ENCODE data around the gene EDN1.
"Not testable (repeated sequence)": the region's sequence is repeated elsewhere in the genome, so short reads cannot be mapped to it uniquely, and the experiment has no call there.

Gene EDN1

DNA sequence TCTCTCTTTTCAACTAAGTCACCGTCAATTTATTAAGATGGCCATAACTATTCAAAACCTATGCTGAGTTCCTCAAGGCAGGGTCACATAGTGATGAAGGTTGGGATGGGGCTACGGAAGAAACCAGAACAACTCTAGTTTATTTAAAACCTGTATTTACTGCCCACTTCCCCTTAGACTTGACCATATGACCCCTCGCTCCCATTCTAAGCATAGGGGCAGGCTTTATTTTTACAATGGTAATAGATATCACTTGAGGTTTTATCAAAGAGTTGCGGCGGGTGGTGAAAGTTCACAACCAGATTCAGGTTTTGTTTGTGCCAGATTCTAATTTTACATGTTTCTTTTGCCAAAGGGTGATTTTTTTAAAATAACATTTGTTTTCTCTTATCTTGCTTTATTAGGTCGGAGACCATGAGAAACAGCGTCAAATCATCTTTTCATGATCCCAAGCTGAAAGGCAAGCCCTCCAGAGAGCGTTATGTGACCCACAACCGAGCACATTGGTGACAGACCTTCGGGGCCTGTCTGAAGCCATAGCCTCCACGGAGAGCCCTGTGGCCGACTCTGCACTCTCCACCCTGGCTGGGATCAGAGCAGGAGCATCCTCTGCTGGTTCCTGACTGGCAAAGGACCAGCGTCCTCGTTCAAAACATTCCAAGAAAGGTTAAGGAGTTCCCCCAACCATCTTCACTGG lies 5.5 kb downstream of the EDN1 start:
- no peak for DNase-seq

DNA sequence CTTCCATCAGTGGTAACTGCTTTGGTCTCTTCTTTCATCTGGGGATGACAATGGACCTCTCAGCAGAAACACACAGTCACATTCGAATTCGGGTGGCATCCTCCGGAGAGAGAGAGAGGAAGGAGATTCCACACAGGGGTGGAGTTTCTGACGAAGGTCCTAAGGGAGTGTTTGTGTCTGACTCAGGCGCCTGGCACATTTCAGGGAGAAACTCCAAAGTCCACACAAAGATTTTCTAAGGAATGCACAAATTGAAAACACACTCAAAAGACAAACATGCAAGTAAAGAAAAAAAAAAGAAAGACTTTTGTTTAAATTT lies 6.1 kb downstream of the EDN1 start:
- DNase-seq = peak; percentile 89

DNA sequence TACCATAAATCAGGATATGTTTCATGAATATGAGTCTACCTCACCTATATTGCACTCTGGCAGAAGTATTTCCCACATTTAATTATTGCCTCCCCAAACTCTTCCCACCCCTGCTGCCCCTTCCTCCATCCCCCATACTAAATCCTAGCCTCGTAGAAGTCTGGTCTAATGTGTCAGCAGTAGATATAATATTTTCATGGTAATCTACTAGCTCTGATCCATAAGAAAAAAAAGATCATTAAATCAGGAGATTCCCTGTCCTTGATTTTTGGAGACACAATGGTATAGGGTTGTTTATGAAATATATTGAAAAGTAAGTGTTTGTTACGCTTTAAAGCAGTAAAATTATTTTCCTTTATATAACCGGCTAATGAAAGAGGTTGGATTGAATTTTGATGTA lies 6.4 kb downstream of the EDN1 start:
- DNase-seq = no peak

DNA sequence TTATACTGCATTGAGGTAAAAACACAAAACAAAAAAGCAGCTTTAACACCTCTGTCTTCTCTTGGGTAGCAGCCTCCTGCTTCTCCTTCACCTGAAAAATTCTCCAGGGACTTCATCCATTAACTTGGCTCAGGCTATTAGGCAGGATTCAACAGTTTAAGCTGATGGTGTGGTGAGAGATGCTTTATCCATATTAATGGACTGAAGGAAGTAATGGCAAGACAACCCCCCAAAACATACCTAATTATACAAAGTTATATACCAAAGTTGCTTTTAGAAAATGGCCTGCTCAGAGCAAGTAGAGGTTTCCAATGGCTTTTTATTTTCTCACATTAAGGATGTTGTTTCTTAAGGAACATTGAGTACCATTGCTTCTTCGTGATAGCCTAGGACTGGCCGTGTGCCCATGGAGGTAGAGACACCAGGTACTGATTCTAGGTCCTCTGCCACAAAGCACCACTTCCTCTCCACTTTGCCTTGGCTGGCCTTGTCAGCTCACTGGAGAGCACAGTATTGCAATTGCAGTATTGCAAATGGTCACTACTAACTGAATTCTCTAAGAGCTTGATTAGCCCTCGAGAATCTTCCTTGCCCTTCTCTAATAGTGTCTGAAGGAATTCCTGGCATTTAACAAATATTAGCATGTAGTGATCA lies 7.3 kb downstream of the EDN1 start:
- DNase-seq = no peak

DNA sequence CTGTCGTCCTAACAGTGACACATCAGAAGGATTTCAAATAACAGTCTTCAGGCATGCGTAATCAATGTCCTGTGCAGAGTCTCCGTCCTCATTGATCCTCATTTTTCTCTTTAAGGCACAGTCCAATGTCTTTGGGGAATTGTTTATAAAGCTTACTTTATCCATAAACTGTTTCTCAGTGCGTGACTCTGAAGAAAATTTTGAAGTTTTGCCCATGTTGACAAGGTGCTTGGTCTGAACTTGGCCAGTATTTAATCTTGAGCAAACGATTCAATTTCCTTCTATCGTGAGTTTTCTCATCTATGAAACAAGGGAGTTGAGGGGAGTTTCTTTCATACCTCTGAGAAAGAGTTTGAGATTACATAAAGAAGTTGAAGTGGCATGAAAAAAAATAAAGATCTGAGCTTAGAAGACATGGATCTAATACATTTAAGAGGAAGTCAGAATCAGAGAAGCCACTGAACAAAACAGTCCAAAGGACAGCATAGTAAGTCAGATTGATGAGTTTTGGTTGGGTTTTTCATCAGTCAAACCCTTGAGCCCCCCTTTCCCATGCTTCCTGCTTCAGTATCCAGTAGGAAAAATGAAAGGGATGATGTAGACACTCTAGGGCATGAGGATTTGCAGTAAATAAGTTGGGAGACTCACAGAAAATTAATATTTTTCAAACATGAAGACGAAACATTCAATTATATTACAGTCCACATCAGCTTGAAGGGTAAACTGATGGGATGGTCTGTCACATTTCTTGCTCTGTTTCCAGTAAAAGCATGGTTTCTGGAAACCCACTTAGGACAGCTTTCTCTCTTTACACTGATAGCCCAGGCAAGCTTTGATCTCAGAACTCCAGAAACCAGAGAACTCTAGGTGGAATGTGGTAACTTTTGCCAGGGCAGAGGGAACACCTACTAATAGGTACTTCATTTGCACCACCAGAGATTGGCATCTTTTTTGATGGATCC lies 8.1 kb downstream of the EDN1 start:
- DNase-seq = no peak

DNA sequence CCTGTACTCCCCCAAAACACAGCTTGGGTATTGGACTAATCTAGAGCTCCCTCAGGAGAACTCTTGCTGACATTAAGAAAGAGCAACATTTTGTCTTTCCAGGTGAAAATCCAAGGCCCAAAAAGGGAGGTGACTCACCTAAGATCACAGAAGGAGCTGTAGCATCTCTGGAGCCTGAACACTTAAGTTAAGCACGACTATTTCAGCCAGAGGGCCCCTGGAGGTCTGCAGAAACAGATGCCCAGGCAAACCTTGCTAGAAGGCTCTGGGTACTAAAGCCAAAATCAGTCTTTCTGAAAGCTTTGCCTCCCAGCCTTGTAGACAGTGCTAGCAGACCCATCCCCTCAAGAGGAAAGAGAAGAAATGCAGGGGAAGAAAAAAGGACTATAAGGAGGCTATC lies 8.8 kb downstream of the EDN1 start:
- DNase-seq = no peak

DNA sequence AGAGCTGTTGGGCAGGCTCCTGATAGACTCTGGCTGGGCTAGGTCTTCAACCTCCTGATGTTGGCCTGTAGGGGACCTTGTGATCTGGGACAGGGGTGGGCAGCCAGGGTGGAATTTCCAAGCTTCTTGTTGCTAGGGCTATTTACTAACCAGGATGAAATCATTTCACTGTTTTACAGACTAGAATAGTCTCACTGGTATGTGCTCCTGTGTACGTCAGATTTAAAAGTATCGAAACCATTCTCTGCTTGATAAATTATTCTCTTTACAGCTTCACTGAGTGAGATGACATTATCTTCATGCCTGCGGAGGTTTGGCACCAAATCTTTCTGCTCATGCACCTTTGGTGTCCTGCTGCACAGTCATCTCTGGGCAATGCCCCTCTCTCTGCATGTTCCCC lies 10.9 kb downstream of the EDN1 start:
- DNase-seq = no peak

DNA sequence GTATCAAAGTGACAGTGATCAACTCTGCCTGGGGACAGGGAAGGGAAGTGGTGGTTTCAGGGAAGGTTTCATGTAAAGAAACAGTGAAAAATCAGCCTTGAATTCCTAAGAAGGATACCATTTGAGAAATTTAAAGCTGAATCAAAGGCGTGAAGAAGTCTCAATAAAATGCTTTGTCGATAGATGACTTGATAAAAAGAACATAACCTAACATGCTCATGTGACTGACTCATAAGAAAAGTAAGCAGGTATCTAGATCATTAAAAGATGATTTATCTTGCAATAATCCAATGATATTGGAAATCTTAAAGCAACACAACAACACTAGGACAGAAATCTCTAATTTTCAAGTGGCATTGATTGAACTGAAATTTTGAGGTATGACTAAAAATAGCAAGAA lies 14.3 kb downstream of the EDN1 start:
- DNase-seq = no peak

DNA sequence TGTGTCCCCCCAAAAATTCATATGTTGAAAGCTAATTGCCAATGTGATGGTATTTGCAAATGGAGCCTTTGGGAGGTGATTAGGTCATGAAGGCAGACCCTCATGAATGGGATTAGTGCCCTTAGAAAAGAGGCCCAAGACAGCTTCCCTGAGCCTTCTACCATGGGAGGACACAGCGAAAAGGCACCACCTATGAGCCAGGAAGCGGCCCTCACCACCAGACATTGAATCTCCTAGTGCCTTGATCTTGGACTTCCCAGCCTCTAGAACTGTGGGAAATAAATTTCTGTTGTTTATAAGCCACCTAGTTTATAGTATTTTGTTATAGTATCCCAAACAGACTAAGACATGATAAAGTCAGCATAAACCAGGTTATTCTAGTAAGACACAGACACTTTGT lies 18.9 kb downstream of the EDN1 start:
- DNase-seq = no peak

DNA sequence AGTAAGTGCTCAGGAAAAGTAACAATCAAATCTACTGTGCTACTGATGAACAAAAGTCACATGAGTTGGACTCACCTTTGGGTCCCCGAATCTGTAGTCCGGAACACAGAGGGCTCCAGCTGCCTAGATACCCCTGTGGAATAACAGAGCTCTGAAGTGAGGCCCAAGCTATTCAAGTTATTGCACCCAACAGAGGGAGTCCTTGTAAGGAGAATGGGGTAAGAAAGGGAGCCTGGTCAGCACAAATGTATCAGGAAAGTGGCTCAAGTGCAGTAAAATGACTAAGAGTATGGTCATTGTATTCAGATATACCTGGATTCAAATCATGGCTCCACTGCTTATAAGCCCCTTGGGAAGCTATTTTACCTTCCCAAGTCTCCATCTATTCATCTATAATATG lies 20.9 kb downstream of the EDN1 start:
- DNase-seq = no peak

DNA sequence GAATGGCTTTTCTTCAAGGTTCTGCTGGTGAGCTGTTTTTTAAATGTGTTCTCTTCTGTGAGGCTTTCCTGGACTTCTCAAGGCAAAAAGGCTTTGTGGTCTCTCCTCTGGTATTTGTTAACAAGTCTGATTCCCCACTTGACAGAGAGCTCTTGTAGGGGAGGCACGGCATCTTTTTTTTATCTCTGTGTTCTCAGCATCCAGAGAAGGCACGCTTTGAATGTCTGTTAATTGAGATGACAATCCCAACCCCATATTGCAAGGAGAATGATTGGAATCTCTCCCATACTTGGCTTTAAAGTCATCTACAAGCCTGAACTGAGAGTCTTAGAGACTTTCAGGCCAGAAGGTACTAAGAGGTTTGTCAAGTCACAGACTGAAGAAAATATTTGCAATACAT lies 22.6 kb downstream of the EDN1 start:
- peak; percentile 86 for DNase-seq

DNA sequence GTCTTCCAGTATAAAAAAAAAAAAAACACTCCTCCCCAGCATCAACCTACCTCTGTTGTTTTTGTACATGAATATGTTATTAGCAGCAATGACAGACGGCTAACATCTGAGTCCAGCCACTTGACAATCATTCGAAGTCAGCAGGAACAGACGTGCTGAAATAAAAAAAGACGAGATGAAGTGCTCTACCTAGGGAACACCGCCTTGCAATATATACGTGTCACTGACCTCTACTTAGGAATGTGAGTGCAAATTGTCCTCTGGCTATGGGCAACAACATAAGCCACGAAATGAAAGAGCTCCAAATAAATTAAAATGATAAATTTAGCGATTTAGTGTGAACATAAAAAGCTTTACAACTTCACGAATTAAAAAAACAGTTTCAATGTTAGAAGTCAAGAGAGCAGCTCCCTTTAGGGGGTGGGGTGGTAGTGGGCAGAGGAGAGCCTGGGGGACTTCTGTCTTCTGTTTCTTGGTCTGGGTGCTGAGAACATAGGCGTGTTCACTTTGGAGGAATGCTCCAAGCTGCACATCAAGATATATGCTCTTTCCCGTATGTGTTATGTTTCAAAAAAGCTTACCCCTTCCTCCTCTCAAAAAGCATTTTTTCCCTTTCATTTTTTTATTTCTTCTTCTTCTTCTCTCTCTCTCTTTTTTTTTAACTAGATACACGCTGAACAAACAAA lies 23.3 kb downstream of the EDN1 start:
- DNase-seq = no peak

DNA sequence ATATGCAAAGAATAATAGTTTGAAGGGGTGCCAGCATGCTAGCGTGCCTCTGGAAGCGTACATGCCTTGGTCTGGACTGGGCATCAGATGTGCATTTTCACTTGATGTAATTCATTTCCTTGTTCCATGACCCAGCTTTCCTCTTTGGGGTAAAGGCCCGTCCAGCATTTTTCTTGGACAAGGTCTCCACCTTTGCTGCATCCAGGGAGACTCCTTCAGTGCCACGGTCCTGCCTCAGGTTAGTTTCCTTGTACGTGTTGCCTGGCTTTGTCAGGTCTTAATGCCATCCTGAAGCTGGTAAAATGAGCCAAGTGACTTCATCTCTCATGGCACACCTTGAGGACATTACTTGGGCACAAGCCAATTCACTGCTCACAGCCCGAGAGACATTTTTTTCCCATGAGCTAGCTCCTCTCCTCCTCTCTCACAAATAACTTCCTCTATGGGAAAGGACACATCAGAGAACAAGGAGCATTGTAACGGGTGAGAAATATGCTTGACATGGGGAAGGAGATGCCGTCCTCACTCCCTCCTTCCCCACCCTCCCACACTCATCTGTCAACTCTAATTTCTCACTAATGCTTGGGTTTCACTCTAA lies 23.9 kb downstream of the EDN1 start:
- DNase-seq = peak; percentile 56

DNA sequence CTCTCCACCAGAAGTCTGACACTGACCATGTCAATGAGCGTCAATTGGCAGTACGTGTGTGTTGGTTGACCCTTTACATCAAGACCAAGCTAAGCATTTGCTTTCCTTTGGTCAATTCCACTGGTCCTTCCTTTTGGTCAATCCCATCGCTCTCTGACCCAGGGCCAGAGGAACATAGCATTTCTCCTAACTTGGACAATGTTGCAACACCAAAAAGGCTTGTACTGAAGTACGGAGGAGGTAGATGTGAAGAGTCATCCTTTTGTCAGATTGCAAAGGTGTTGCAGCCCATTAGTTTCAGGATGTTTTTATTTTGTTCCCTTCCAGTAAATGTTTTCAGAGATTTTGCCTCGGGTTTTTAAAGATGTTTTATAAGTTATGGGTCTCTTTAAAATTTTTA lies 24.6 kb downstream of the EDN1 start:
- DNase-seq = no peak

DNA sequence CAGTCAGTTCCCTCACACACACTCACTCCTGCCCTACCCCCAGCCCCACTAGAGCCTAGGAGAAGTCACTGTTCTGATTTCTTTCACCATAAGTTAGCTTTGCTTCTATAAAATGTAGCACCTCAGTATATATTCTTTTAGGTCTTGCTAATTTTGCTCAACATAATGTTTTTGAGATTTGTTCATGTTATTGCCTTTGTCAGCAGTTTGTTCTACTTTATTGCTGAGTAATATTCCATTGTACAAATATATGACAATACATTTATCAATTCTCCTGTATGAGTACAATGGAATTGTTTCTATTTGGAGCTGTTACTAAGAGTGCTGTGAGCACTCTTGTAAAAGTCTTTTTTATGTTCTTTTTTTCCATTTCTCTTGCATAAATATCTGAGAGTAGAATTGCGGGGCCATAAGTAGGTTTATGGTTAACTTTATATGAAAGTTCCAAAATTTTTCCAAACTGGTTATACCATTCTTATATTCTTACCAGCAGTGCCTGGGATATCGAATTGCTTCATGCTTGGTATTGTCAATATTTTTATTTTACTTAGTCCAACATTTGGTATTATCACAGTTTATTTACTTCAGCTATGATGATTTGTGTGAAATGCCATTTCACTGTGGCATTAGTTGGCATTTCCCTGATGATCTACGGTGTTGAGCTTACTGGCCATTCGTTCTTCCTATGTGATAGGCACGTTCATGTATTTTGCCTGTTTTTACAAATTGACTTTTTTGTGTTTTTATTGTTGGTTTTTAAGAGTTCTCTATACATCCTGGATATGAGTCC lies 25.3 kb downstream of the EDN1 start:
- DNase-seq = no peak

DNA sequence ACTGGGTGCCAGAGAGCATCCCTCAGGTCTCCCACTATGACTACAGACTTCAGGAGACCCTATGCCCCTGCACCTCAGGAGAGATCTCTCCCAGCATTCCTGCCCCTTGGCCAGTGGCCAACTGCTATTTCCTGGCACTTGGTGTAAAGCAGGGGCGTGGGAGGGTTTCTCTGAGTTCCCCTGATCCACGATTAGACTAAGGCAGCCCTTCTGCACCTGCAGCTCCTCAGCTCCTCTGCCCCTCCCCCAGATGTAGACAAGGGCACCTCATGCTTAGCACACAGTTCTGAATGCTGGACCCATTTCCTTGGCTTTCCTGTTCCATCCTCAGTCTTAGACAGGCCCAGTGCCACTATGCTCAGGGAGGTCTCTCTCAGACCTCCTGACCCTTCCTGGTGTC lies 28.6 kb downstream of the EDN1 start:
- DNase-seq = no peak

DNA sequence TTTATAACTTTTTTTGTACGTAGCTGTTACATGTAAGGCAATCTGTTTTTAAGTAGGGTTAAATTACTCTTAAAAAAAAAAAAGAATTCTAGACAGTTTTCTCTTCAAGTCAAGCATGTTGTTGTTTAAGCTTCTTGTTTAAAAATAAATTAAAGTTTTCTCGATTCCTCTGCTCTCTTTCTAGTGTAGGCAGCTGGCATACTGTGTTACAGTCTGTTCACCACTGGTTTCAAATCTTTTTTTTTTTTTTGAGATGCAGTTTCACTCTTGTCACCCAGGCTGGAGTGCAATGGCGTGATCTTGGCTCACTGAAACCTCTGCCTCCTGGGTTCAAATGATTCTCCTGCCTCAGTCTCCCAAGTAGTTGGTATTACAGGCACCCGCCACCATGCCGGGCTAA lies 29.9 kb downstream of the EDN1 start:
- not testable (repeated sequence) for DNase-seq

DNA sequence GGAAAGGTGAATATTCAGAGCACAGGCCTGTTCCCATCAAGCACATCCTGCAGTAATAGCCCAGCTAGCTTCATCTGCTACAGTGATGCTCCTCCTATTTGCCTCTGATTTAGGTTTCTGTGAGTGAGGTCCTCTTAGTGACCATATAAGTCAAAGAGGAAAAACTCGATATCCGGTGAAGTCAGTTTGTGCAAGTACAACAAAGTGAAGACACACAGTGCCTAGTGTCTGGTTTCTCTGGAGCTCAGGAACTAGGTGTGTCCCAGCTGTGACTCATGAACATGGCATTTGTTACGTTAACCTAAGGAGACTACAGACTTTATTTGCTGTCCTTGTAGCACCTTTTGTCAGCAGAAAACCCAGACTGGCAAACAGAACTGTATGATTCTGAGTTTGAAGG lies 33.9 kb downstream of the EDN1 start:
- DNase-seq = peak; percentile 52

DNA sequence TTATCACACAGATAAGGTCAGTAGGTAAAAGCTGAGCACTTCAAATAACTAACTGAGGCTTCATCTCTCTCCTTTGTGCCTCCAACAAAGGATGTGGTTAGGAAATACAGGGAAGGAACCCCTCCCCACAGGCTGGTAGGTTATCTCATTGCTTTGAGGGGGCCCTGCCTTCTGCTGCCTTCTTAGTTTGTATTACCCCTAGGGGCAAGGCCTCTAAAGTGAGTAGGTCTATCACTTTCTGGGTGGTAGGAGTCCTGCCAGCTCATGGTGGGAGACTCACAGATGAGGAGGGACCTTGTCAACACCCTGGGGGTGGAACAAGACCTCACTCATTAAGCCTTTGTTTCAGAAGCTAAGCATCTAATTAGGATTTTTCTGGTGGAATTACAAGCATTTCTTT lies 34.6 kb downstream of the EDN1 start:
- no peak for DNase-seq

DNA sequence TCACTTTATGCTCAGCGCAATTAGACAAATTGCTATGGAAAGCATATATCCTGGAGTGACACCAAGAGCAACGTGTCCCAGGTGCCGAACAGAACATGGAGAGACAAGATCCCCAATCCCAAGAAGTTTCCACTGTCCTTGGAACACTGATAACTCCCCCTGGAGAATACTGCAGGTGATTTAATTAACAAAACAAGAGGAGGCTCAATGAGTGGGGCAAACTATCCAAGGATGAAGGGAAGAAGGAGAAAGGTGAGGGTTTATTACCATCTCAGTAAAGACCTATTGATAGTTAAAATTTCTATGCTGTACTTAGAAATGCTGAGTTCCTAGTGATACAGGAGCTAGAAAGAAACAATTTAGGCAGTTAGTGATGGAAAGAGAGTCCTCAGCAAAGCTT lies 35.7 kb downstream of the EDN1 start:
- no peak for DNase-seq

DNA sequence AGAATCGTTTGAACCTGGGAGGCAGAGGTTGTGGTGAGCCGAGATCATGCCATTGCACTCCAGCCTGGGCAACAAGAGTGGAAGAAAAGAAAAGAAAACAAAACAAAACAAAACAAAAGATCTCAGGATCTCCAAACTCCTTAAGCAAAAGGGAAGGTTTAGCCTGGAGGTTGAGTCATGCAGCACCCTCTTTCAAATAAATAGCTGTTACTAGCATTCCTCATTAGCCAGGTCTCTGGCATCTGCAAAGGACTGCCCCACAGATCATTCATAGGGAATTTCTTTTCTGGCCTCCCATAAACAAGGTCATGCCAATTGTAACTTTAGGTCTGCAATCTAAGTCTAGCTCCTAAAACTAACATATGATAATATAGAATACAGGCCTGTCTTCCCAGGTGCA lies 37.2 kb downstream of the EDN1 start:
- DNase-seq = peak; percentile 33

DNA sequence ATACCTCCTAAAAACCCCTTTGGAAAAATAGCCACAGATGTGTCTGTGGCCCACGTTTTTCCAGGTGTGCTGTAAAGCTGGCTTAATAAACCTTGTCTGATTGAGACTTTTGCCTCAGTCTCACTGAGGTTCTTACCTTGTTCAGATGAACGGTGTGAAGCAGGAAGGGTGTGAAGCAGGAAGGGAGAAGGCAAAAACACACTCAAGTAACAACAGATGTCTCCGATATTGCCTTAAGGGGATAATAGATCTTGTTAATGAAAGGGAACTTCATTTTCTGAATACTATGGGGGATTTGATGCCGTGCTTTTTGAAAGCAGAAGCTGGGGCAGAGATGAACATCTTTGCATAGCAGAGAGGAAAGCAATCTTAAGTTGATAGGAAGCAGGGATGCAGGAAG lies 37.8 kb downstream of the EDN1 start:
- DNase-seq = no peak

All from fibroblast of skin of abdomen (primary cell).